Stomach (tissue), 9 donors: ENCODE results near the gene ALPP. TPM values are rescaled to one million over a fixed set of nuclear protein-coding genes. Genes with fewer than 3 reads are reported as not detected.
A peak's percentile ranks its signal among the peaks of the same experiment; 100 is the strongest.
"Not testable (repeated sequence)": the region's sequence is repeated elsewhere in the genome, so short reads cannot be mapped to it uniquely, and the experiment has no call there.

ENCODE experiments used
- DNase-seq, 2 donors: peaks; one replicate each; pipeline versions ENCODE4 v3.0.0 to v3.0.0-alpha.2; 2013 to 2019
- H3K27ac ChIP-seq, 5 donors: fragments of 200-600 bp in 4 of 5; sonication (generic) in 4 of 5; one replicate each; pipeline ENCODE4 v1.5.1; 2013 to 2019; ENCODE audit warnings: mild to moderate bottlenecking in 1 of 5, moderate library complexity in 1 of 5
- H3K27me3 ChIP-seq, 3 donors: fragments of 200-600 bp; sonication (generic); one replicate each; pipeline ENCODE4 v1.5.1; 2017 to 2019; ENCODE audit warnings: mixed run types in 1 of 3
- H3K36me3 ChIP-seq, 4 donors: fragments of 200-600 bp; sonication (generic); 1 replicate in 3 of 4; 2 replicates in 1 of 4; pipeline ENCODE4 v1.5.1; 2016 to 2019
- H3K4me1 ChIP-seq, 4 donors: fragments of 200-600 bp; sonication (generic); one replicate each; pipeline ENCODE4 v1.5.1; 2016 to 2019
- H3K4me3 ChIP-seq, 4 donors: fragments of 200-600 bp; sonication (generic) in 3 of 4; one replicate each; pipeline ENCODE4 v1.5.1; 2016 to 2019; ENCODE audit warnings: mild to moderate bottlenecking in 1 of 4
- H3K9me3 ChIP-seq, 4 donors: fragments of 200-600 bp; sonication (generic); one replicate each; pipeline ENCODE4 v1.5.1; 2016 to 2019
- CTCF ChIP-seq, 7 experiments: fragments of 450-650 bp in 4 of 7; fragments of 200-600 bp in 3 of 7; sonication (generic) in 3 of 7; IDR thresholded peaks; one replicate each; pipeline ENCODE4 v1.5.1; 2016 to 2019; ENCODE audit warnings: antibody characterized with exemption in 7 of 7, control low read depth in 2 of 7, mild to moderate bottlenecking in 1 of 7
- EP300 ChIP-seq: sonication (generic); formaldehyde crosslinking; IDR thresholded peaks from one replicate; pipeline ENCODE4 v1.6.1; 2017; ENCODE audit warnings: antibody characterized with exemption
- POLR2A ChIP-seq, 4 donors: fragments of 450-650 bp; IDR thresholded peaks; one replicate each; pipeline ENCODE4 v1.6.1; 2016; ENCODE audit warnings: antibody characterized with exemption in 4 of 4, control low read depth in 2 of 4, mild to moderate bottlenecking in 1 of 4, moderate library complexity in 1 of 4
- POLR2AphosphoS5 ChIP-seq, 3 donors: sonication (generic); formaldehyde crosslinking; IDR thresholded peaks; one replicate each; pipeline ENCODE4 v1.6.1; 2016; ENCODE audit warnings: antibody characterized with exemption in 3 of 3
- WGBS, 5 donors: extraction: QIAGEN DNeasy Blood & Tissue Kit in 3 of 5; methylation state at CpG; one replicate each; pipeline versions ENCODE4 v1.1.5 to v1.1.7; 2013 to 2018; 5-methylcytosine and 5-hydroxymethylcytosine counted together
- intact Hi-C: fragments of 100-400 bp; cut with DNase I; formaldehyde crosslinking; loops from one replicate; pipeline ENCODE4 v1.15.1; 2023; ENCODE audit warnings: low total_unique reads
- polyA plus RNA-seq, 3 donors: library from polyadenylated mRNA; stranded (reverse); fragments of 200-250 nt; gene quantifications; one replicate each; pipeline ENCODE4 v1.2.3, GENCODE V29; 2013
- total RNA-seq, 5 donors: library from RNA; depleted of rRNA; stranded (reverse); fragments of >200 nt; gene quantifications; one replicate each; pipeline versions ENCODE4 v1.1.0 to v1.2.3, GENCODE V29; 2014 to 2016
- donor health status: healthy with polysubstance abuse.
- donor health status: Bipolar disorder and iron deficiency.
- donor health status: healthy.

The ALPP gene
- total and polyA plus RNA-seq, 8 donors: not detected

- DNase-seq: no peak
- Histone ChIP-seq H3K27ac (no peak overlapping the region), H3K4me3 (no peak overlapping the region), H3K4me1 (peaks cover 8 to 24% (median 18%) of the 10 kb centered on the region in 4 donors), H3K9me3 (no peaks in the 10 kb centered on the region), H3K27me3 (peaks cover 25 to 71% (median 52%) of the 10 kb centered on the region in 3 donors), H3K36me3 (no peaks in the 10 kb centered on the region)
- TF ChIP-seq POLR2AphosphoS5 (IDR thresholded peaks at IDR 0.05) (no peak), EP300 (no peak), CTCF (IDR thresholded peaks at IDR 0.05) (no peak), POLR2A (IDR thresholded peaks at IDR 0.05) (no peak)
- intact Hi-C loops: no loop called here
- WGBS, 5 donors: 75 to 89% (median 86%) methylated on average over 7 of the region's 7 CpGs
Measured at GRCh38 chr2:232353660-232354059, 24.9 kb upstream of the ALPP start.

- Histone ChIP-seq H3K4me1 (peaks cover 8 to 24% (median 18%) of the 10 kb centered on the region in 4 donors), H3K9me3 (no peaks in the 10 kb centered on the region), H3K4me3 (no peak overlapping the region), H3K27ac (no peak overlapping the region), H3K27me3 (peaks cover 25 to 67% (median 52%) of the 10 kb centered on the region in 3 donors), H3K36me3 (no peaks in the 10 kb centered on the region)
- TF ChIP-seq POLR2A (IDR thresholded peaks at IDR 0.05) (no peak), EP300 (no peak), POLR2AphosphoS5 (IDR thresholded peaks at IDR 0.05) (no peak), CTCF (IDR thresholded peaks at IDR 0.05) (no peak)
- WGBS, 5 donors: 86 to 94% (median 90%) methylated on average over 4 to 5 of the region's 5 CpGs
- intact Hi-C loops: no loop called here
- DNase-seq: no peak
Measured at GRCh38 chr2:232354069-232354468, 24.5 kb upstream of the ALPP start.

GRCh38 chr2:232361646-232362045 is 16.9 kb upstream of the ALPP start:
- intact Hi-C loops: no loop called here
- Histone ChIP-seq H3K27ac (no peak overlapping the region), H3K36me3 (no peaks in the 10 kb centered on the region), H3K4me3 (no peak overlapping the region), H3K27me3 (no peaks in the 10 kb centered on the region), H3K9me3 (no peaks in the 10 kb centered on the region), H3K4me1 (peaks cover 0 to 6% (median 0%) of the 10 kb centered on the region in 4 donors)
- 87 to 93% (median 91%) methylated on average over 5 of the region's 5 CpGs for WGBS, 5 donors
- no peak for TF ChIP-seq POLR2AphosphoS5 (IDR thresholded peaks at IDR 0.05)
- no peak for TF ChIP-seq POLR2A (IDR thresholded peaks at IDR 0.05)
- no peak for TF ChIP-seq EP300
- DNase-seq: no peak

DNA sequence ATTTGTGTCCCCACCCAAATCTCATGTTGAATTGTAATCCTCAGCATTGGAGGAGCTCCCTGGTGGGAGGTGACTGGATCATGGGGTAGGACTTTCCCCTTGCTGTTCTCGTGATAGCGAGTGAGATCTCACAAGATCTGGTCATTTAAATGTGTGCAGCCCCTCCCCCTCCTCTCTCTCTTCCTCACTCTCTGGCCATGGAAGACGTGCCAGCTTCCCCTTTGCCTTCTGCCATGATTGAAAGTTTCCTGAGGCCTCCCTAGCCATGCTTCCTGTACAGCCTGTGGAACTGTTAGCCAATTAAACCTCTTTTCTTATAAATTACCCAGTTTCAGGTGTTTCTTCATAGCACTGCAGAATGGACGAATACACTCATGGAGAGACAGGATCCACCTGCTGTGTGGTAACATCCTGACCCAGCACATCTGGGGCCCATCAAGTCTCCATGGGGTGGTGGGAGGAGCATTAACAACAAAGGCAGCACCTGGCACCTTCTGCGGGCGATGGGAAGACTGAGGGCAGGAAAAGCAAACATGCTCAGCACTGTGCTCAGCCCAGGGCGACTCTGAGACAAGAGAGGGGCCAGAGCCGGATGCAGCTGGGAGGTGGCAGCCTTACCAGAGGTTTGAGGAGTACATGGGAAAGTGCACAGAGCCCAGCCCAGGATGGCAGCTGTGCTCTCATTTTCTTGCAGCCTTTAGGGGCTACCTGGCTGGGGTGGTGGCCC is 16.2 kb upstream of the ALPP start:
- Histone ChIP-seq H3K36me3 (no peaks in the 10 kb centered on the region), H3K9me3 (no peaks in the 10 kb centered on the region), H3K4me1 (peaks cover 0 to 6% (median 0%) of the 10 kb centered on the region in 4 donors), H3K27me3 (peaks cover 0 to 5% (median 0%) of the 10 kb centered on the region in 3 donors), H3K27ac (no peak overlapping the region), H3K4me3 (no peak overlapping the region)
- TF ChIP-seq POLR2A (IDR thresholded peaks at IDR 0.05) (no peak), CTCF (IDR thresholded peaks at IDR 0.05) (no peak), EP300 (no peak), POLR2AphosphoS5 (IDR thresholded peaks at IDR 0.05) (no peak)
- no peak for DNase-seq
- intact Hi-C loops: no loop called here
- WGBS, 5 donors: 74 to 87% (median 82%) methylated on average over 8 of the region's 8 CpGs

- DNase-seq, intact Hi-C loops, H3K36me3 ChIP-seq, H3K27ac ChIP-seq, H3K4me1 ChIP-seq, H3K9me3 ChIP-seq: not testable (repeated sequence)
- Histone ChIP-seq H3K27me3 (peaks cover 0 to 11% (median 0%) of the 10 kb centered on the region in 3 donors), H3K4me3 (peak overlapping the region in 2 of 4 donors; percentile 11 to 18)
- WGBS, 5 donors: 76 to 90% (median 86%) methylated on average over 9 to 12 of the region's 12 CpGs
Measured at GRCh38 chr2:232363064-232363783, 15.3 kb upstream of the ALPP start.
